K562 (cell line): ENCODE measurements around the gene ATXN1. TPM values are rescaled to one million over a fixed set of nuclear protein-coding genes. Genes with fewer than 3 reads are reported as not detected.
A peak's percentile ranks its signal among the peaks of the same experiment; 100 is the strongest.

Experiments used
- ATAC-seq: fragments of 200-7000 bp; cut with Tn5 transposase; 3 replicates; pipeline ENCODE4 v1.9.1; 2020; ENCODE audit warnings: moderate library complexity
- BruUV-seq: library from RNA; stranded (reverse); fragments of 400-500 nt; replicated peaks from 2 replicates; lab custom pipeline; 2021; lab: Mats Ljungman, UMichigan
- CTCF ChIA-PET: fragments of 300-600 bp; formaldehyde crosslinking; extraction: SDS; loops from one replicate; lab custom pipeline; 2021; ENCODE audit warnings: low intra/inter-chr PET ratio; lab: Yijun Ruan, JAX
- POLR2A ChIA-PET: fragments of 300-600, 350-650 bp; sonication (Branson Sonifier 250); formaldehyde crosslinking; extraction: SDS; loops from one replicate; lab custom pipeline; 2021; ENCODE audit warnings: antibody characterized with exemption, inconsistent platforms; lab: Yijun Ruan, JAX
- DNase-seq, 4 experiments: peaks; one replicate each; pipeline versions ENCODE4 v3.0.0 to v3.0.0-alpha.2; 2011 to 2018; ENCODE audit warnings: low spot score in 3 of 4, mixed read lengths in 3 of 4; ENCODE audit errors: extremely low read depth in 1 of 4
- FAIRE-seq: peaks from 2 replicates; lab custom pipeline; 2011; peaks lifted over from hg19 to GRCh38; lab: Jason Lieb, UNC
- H2AFZ ChIP-seq: 2 replicates; pipeline ENCODE4 v1.6.0; 2011; ENCODE audit warnings: low read depth, low read length, control low read depth, inconsistent platforms
- H3K27ac ChIP-seq: fragments of 200-600 bp; 3 replicates; pipeline ENCODE4 v1.8.0; 2011; ENCODE audit warnings: low read depth, mild to moderate bottlenecking, control low read depth, inconsistent platforms, low read length, moderate library complexity, mixed read lengths; ENCODE audit errors: extremely low read depth
- H3K27me3 ChIP-seq, 2 experiments: fragments of 300-600 bp in 1 of 2; 2 replicates in 1 of 2; 3 replicates in 1 of 2; pipeline versions ENCODE4 v1.6.0 to v1.8.0; 2011; ENCODE audit warnings: inconsistent platforms in 2 of 2, low read length in 2 of 2, mild to moderate bottlenecking in 1 of 2, mixed read lengths in 1 of 2, moderate library complexity in 1 of 2; ENCODE audit not compliant: control insufficient read depth in 2 of 2, insufficient read depth in 2 of 2
- H3K36me3 ChIP-seq: fragments of 300-600 bp; 3 replicates; pipeline ENCODE4 v1.8.0; 2011; ENCODE audit warnings: mild to moderate bottlenecking, low read length, inconsistent platforms; ENCODE audit not compliant: control insufficient read depth, insufficient read depth
- H3K4me1 ChIP-seq, 2 experiments: fragments of 200-600 bp in 1 of 2; replicated peaks in 1 of 2; 2 replicates in 1 of 2; 3 replicates in 1 of 2; pipeline versions ENCODE4 v1.5.1 to v1.8.0; 2011; ENCODE audit warnings: inconsistent platforms in 2 of 2, low read length in 2 of 2, mild to moderate bottlenecking in 1 of 2, mixed read lengths in 1 of 2, moderate library complexity in 1 of 2; ENCODE audit not compliant: control insufficient read depth in 2 of 2, insufficient read depth in 2 of 2
- H3K4me2 ChIP-seq: 2 replicates; pipeline ENCODE4 v1.6.1; 2011; ENCODE audit warnings: low read length, control low read depth, inconsistent platforms, mixed read lengths; ENCODE audit not compliant: insufficient read depth
- H3K4me3 ChIP-seq: fragments of 200-600 bp; sonication (generic), shearing (Covaris generic); 2 replicates; pipeline ENCODE4 v1.5.1; 2016; ENCODE audit warnings: control low read depth, inconsistent platforms
- H3K79me2 ChIP-seq: fragments of 200-600 bp; 3 replicates; pipeline ENCODE4 v1.8.0; 2011; ENCODE audit warnings: low read length, inconsistent platforms; ENCODE audit not compliant: control insufficient read depth, insufficient read depth
- H3K9ac ChIP-seq, 2 experiments: 2 replicates each; pipeline versions ENCODE4 v1.6.0 to v1.6.1; 2011; ENCODE audit warnings: low read depth in 2 of 2, low read length in 2 of 2, control low read depth in 1 of 2, inconsistent platforms in 1 of 2, mild to moderate bottlenecking in 1 of 2, mixed read lengths in 1 of 2; ENCODE audit not compliant: insufficient read depth in 1 of 2
- H3K9me1 ChIP-seq: one replicate; pipeline ENCODE4 v1.6.0; 2011; ENCODE audit warnings: inconsistent platforms, mild to moderate bottlenecking, low read length, moderate library complexity; ENCODE audit not compliant: control insufficient read depth, insufficient read depth
- H3K9me3 ChIP-seq: replicated peaks from 2 replicates; pipeline ENCODE4 v1.5.1; 2011; ENCODE audit warnings: low read depth, low read length, inconsistent platforms; ENCODE audit not compliant: control insufficient read depth, insufficient read depth
- H4K20me1 ChIP-seq: replicated peaks from 2 replicates; pipeline ENCODE4 v1.6.1; 2011; ENCODE audit warnings: low read length, inconsistent platforms, mixed read lengths; ENCODE audit not compliant: control insufficient read depth, insufficient read depth
- C11orf30 ChIP-seq: fragments of 450-650 bp; IDR thresholded peaks from 2 replicates; pipeline ENCODE4 v1.6.1; 2016; ENCODE audit warnings: low read depth, mild to moderate bottlenecking
- HNRNPK ChIP-seq: fragments of 200-400 bp; formaldehyde crosslinking; IDR thresholded peaks from one replicate; pipeline ENCODE4 v1.6.1; 2018; ENCODE audit warnings: mild to moderate bottlenecking, low read depth, low read length; ENCODE audit not compliant: poor library complexity, severe bottlenecking
- MAFF ChIP-seq: IDR thresholded peaks from 2 replicates; pipeline ENCODE4 v1.6.1; 2012; ENCODE audit warnings: low read length, improper control_type of control experiment
- MAFG ChIP-seq: fragments of 450-650 bp; conservative IDR thresholded peaks from 2 replicates; pipeline ENCODE4 v1.6.1; 2016; ENCODE audit warnings: missing genetic modification characterization, missing compliant biosample characterization
- MAFK ChIP-seq: IDR thresholded peaks from 2 replicates; pipeline ENCODE4 v1.6.1; 2011; ENCODE audit warnings: low read length, improper control_type of control experiment
- POLR2G ChIP-seq: fragments of 200-400 bp; formaldehyde crosslinking; IDR thresholded peaks from 2 replicates; pipeline ENCODE4 v1.6.1; 2017; ENCODE audit warnings: low read depth, mild to moderate bottlenecking, antibody characterized with exemption, low read length, moderate library complexity
- PYGO2 ChIP-seq: fragments of 450-650 bp; IDR thresholded peaks from 2 replicates; pipeline ENCODE4 v1.6.1; 2016; ENCODE audit warnings: mild to moderate bottlenecking, missing genetic modification characterization, moderate library complexity, missing compliant biosample characterization
- RBBP5 ChIP-seq: fragments of 200-600 bp; sonication (generic); IDR thresholded peaks from 2 replicates; pipeline ENCODE4 v1.6.1; 2012; ENCODE audit warnings: borderline replicate concordance, mild to moderate bottlenecking, low read length, control low read depth, inconsistent platforms; ENCODE audit not compliant: insufficient read depth, poor library complexity, severe bottlenecking
- RCOR1 ChIP-seq, 2 experiments: IDR thresholded peaks; 2 replicates each; pipeline ENCODE4 v1.6.1; 2012; ENCODE audit warnings: low read depth in 2 of 2, low read length in 2 of 2, borderline replicate concordance in 1 of 2, improper control_type of control experiment in 1 of 2
- ZNF316 ChIP-seq: fragments of 450-650 bp; IDR thresholded peaks from 2 replicates; pipeline ENCODE4 v1.6.1; 2016
- WGBS: fragments of 100-300 bp; shearing (Covaris generic); methylation state at CpG from one replicate; pipeline ENCODE4 v1.1.6; 2016; ENCODE audit warnings: low coverage, mixed read lengths; ENCODE audit not compliant: insufficient coverage; ENCODE audit errors: missing lambda C conversion rate; 5-methylcytosine and 5-hydroxymethylcytosine counted together
- in situ Hi-C: fragments of 300-500 bp; cut with MboI; formaldehyde crosslinking; loops from 4 replicates; pipeline ENCODE4 v1.15.0; 2018; ENCODE audit warnings: inconsistent platforms, mixed read lengths
- intact Hi-C: fragments of 100-400 bp; cut with micrococcal nuclease; formaldehyde crosslinking; loops from 2 replicates; pipeline ENCODE4 v1.14.2; 2022
- polyA plus RNA-seq, 8 experiments: library from polyadenylated mRNA; depleted of rRNA in 4 of 8; stranded (reverse) in 5 of 8; unstranded in 3 of 8; fragments of >200 nt; fragmentation: Nextera tagmentation in 2 of 8; fragmentation: Illumina TruSeq in 1 of 8; extraction: Ambion mirVana in 2 of 8; extraction: Trizol in 1 of 8; gene quantifications; 2 replicates each; pipeline versions ENCODE4 v1.2.1 to v1.2.3, GENCODE V29; 2011 to 2014; ENCODE audit warnings: inconsistent platforms in 1 of 8, missing spikeins in 1 of 8
- total RNA-seq, 7 experiments: library from RNA; depleted of rRNA in 6 of 7; stranded (reverse); fragments of >200 nt in 6 of 7; fragmentation: Illumina TruSeq in 2 of 7; extraction: Trizol in 2 of 7; gene quantifications; 2 replicates each; pipeline versions ENCODE4 v1.2.1 to v1.2.3, GENCODE V29; 2011 to 2021; ENCODE audit warnings: low replicate concordance in 1 of 7

The ATXN1 gene
- total and polyA plus RNA-seq, 9 of the 15 experiments (the other 6 are each of a cell fraction or from before 2014, with no cell fraction given), result under 0.01 to 1.2 (median 0.58) TPM

DNA sequence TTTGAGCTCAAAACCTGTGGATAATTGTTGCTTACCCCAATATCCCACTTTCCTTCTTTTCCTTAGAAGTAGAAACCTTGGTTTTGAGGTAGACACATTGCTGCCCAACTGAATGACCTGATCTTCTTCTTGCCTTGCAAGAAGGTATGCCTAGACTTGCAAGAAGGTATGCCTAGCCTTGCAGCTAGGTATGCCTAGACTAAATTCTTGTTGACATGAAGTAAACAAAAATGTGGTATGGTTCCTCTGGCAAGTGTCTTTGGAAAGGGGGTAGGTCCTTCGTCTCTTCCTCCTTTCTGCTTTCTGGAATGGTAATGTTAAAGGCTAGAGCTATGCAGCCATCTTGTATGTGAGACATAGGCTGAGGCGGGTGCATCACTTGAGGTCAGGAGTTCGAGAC lies 393.7 kb downstream of the ATXN1 start (continued):
- TF ChIP-seq PYGO2 (tag), result no peak
- no peak for TF ChIP-seq RBBP5
- TF ChIP-seq POLR2G, result no peak
- TF ChIP-seq RCOR1 (IDR thresholded peaks at IDR 0.05; ENCODE audit: borderline replicate concordance in 1 of 2, low read depth in 2 of 2, low read length in 2 of 2), result no peak

DNA sequence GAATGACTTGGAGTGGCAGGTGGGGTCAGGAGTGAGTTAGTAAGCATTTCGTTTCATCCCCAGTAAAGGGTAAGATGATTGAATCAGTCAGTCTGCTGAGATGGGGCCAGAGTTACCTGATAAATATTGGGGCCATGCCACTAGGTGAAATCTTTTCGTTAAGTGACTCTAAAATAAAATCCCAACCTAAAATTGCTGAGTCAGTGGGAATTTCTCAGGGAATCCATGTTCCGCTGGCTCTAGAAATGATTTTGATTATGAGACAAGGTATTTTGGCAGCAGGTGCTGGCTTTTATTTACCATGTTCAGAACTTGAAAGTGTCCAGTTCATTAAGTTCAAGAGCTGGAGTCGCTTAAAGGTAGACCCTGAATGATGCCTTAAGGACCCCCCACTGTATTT lies 397.5 kb downstream of the ATXN1 start:
- WGBS, result 1% methylated on average over 4 of the region's 4 CpGs
- POLR2A ChIA-PET, result interaction anchor here (0.8 kb wide), 1 partner anchor 17 kb away, joined by 3 read pairs; no protein-coding TSS in a partner anchor
- H3K27ac ChIP-seq, result no peak overlapping the region
- no peaks in the 10 kb centered on the region for H4K20me1 ChIP-seq
- no peaks in the 10 kb centered on the region for H3K36me3 ChIP-seq
- no peak for FAIRE-seq
- H3K27me3 ChIP-seq, result peaks cover 54% of the 10 kb centered on the region in 2 experiments
- no peaks in the 10 kb centered on the region for H3K9me1 ChIP-seq
- H2AFZ ChIP-seq, result no peak overlapping the region
- no peak for ATAC-seq
- no peaks in the 10 kb centered on the region for H3K9me3 ChIP-seq
- no peak overlapping the region for H3K4me3 ChIP-seq
- peaks cover 0 to 4% of the 10 kb centered on the region in 2 experiments; a peak in 1 of 5 replicates for H3K4me1 ChIP-seq
- H3K4me2 ChIP-seq, result no peak overlapping the region
- in situ Hi-C loops, result no loop called here
- peak; percentile 91 for TF ChIP-seq MAFK
- peak; percentile 88 for TF ChIP-seq ZNF316
- TF ChIP-seq MAFF, result peak; percentile 88
- peak; percentile 85 for TF ChIP-seq MAFG (tag)
- TF ChIP-seq C11orf30, result peak; percentile 85
- TF ChIP-seq HNRNPK, result no peak
- TF ChIP-seq, all 486 proteins: peak for 5
- no peak for DNase-seq
- Histone ChIP-seq H3K9ac (no peak overlapping the region), H3K79me2 (no peaks in the 10 kb centered on the region)
- BruUV-seq, result no TSS peak
- intact Hi-C loops, result no loop called here
- CTCF ChIA-PET, result no interaction called here
